Neural cell (in vitro differentiated cells): ENCODE data around the gene ARHGAP10.

Experiments
- EZH2 ChIP-seq: fragments of 200-600, 300-800 bp; shearing (Covaris generic), sonication (generic); IDR thresholded peaks from 2 replicates; pipeline ENCODE4 v1.6.1; 2014; ENCODE audit warnings: antibody characterized with exemption, low read length, borderline replicate concordance, mild to moderate bottlenecking; ENCODE audit not compliant: insufficient read depth, poor library complexity, severe bottlenecking
- MXI1 ChIP-seq: fragments of 450-650 bp; conservative IDR thresholded peaks from 2 replicates; pipeline ENCODE4 v1.6.1; 2014; ENCODE audit warnings: antibody characterized with exemption, mild to moderate bottlenecking; ENCODE audit not compliant: poor library complexity, severe bottlenecking
- POLR2AphosphoS5 ChIP-seq: IDR thresholded peaks from 2 replicates; pipeline ENCODE4 v1.6.1; 2012
- RAD21 ChIP-seq: fragments of 450-650 bp; conservative IDR thresholded peaks from 2 replicates; pipeline ENCODE4 v1.6.1; 2014; ENCODE audit warnings: antibody characterized with exemption, mild to moderate bottlenecking, moderate library complexity
- SMC3 ChIP-seq: fragments of 450-650 bp; conservative IDR thresholded peaks from 2 replicates; pipeline ENCODE4 v1.6.1; 2014; ENCODE audit warnings: antibody characterized with exemption, mild to moderate bottlenecking, moderate library complexity; ENCODE audit not compliant: poor library complexity
- TAF1 ChIP-seq: IDR thresholded peaks from 2 replicates; pipeline ENCODE4 v1.6.1; 2012; ENCODE audit warnings: low read depth
- TF ChIP-seq, protein P1 (sequence below): fragments of 450-650 bp; IDR thresholded peaks from 2 replicates; pipeline ENCODE4 v1.5.1; 2014; ENCODE audit warnings: antibody characterized with exemption, mild to moderate bottlenecking, moderate library complexity; ENCODE audit not compliant: poor library complexity, severe bottlenecking

DNA sequence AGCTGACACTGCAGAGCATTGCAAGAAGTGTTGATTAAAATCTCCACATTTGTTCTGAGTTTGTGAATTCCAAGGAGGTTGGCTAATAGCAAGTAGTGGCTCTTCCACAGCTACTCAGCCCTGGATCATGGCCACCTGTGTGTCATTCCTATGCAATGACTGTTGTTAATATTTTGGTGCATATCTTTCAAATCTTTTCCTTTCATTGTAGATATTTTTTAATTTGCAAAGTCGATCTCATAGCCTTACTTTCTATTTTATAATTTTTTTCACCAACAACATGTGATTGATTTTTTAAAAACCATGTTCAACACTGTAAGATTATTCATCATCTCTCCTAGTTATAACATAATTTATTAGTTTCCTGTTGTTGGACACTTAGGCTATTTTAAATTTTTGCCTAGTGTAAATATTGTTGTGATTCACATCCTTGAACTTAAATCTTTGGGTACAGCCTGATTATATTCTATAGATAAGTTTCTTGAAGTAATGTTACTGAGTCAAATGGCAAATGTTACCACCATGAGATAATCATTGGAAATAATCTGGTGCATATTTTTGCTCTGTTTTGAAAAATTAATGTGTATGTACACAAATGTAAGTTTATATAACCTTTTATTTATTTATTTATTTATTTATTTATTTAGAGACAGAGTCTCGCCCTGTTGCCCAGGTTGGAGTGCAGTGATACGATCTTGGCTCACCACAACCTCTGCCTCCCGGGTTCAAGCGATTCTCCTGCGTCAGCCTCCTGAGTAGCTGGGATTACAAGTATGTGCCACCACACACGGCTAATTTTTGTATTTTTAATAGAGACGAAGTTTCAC, 17.1 kb upstream of the ARHGAP10 start:
- TF ChIP-seq, protein P1, sequence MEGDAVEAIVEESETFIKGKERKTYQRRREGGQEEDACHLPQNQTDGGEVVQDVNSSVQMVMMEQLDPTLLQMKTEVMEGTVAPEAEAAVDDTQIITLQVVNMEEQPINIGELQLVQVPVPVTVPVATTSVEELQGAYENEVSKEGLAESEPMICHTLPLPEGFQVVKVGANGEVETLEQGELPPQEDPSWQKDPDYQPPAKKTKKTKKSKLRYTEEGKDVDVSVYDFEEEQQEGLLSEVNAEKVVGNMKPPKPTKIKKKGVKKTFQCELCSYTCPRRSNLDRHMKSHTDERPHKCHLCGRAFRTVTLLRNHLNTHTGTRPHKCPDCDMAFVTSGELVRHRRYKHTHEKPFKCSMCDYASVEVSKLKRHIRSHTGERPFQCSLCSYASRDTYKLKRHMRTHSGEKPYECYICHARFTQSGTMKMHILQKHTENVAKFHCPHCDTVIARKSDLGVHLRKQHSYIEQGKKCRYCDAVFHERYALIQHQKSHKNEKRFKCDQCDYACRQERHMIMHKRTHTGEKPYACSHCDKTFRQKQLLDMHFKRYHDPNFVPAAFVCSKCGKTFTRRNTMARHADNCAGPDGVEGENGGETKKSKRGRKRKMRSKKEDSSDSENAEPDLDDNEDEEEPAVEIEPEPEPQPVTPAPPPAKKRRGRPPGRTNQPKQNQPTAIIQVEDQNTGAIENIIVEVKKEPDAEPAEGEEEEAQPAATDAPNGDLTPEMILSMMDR, result no peak
- TF ChIP-seq RAD21, result no peak
- TF ChIP-seq TAF1, result no peak
- no peak for TF ChIP-seq EZH2
- TF ChIP-seq MXI1, result no peak
- no peak for TF ChIP-seq POLR2AphosphoS5
- TF ChIP-seq SMC3, result no peak
